Measurements from ENCODE around the gene LNX1. TPM values are rescaled to one million over a fixed set of nuclear protein-coding genes. Genes with fewer than 3 reads are reported as not detected.

Gene LNX1
- total RNA-seq, 1 donor from 2014 or later, result 0.34 TPM

- Histone ChIP-seq H3K4me2 (no peak overlapping the region), H3K4me3 (no peak overlapping the region), H3K79me2 (ENCODE audit: low read depth) (peaks cover 7% of the 10 kb centered on the region), H3F3A (ENCODE audit: low read depth) (no peaks in the 10 kb centered on the region), H3K9ac (no peak overlapping the region), H4K20me1 (ENCODE audit: low read depth) (no peaks in the 10 kb centered on the region), H3K9me3 (ENCODE audit: low read depth) (no peaks in the 10 kb centered on the region), H3K4me1 (no peaks in the 10 kb centered on the region), H3K27me3 (no peaks in the 10 kb centered on the region), H3K36me3 (peaks cover 30% of the 10 kb centered on the region), H2AFZ (replicated peaks) (no peak overlapping the region), H3K27ac (no peak overlapping the region)
- TF ChIP-seq EZH2 (IDR thresholded peaks at IDR 0.05) (no peak), EZH2phosphoT487 (IDR thresholded peaks at IDR 0.05) (no peak)
- TF ChIP-seq, protein P1, sequence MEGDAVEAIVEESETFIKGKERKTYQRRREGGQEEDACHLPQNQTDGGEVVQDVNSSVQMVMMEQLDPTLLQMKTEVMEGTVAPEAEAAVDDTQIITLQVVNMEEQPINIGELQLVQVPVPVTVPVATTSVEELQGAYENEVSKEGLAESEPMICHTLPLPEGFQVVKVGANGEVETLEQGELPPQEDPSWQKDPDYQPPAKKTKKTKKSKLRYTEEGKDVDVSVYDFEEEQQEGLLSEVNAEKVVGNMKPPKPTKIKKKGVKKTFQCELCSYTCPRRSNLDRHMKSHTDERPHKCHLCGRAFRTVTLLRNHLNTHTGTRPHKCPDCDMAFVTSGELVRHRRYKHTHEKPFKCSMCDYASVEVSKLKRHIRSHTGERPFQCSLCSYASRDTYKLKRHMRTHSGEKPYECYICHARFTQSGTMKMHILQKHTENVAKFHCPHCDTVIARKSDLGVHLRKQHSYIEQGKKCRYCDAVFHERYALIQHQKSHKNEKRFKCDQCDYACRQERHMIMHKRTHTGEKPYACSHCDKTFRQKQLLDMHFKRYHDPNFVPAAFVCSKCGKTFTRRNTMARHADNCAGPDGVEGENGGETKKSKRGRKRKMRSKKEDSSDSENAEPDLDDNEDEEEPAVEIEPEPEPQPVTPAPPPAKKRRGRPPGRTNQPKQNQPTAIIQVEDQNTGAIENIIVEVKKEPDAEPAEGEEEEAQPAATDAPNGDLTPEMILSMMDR (IDR thresholded peaks at IDR 0.05), result no peak
- Mint-ChIP-seq H3K4me3 (no peak overlapping the region), H3K27me3 (ENCODE audit: insufficient read depth, low read depth) (no peaks in the 10 kb centered on the region), H3K27ac (no peak overlapping the region), H3K4me1 (no peaks in the 10 kb centered on the region), H3K36me3 (peaks cover 9% of the 10 kb centered on the region), H3K9me3 (no peaks in the 10 kb centered on the region)
- no peak for DNase-seq (ENCODE audit: low spot score)
These were observed 167.0 kb downstream of the LNX1 start for GRCh38 chr4:53424280-53424679.

- H3K36me3 ChIP-seq, result peaks cover 14% of the 10 kb centered on the region
- Mint-ChIP-seq H3K4me3 (no peak overlapping the region), H3K9me3 (no peaks in the 10 kb centered on the region), H3K27me3 (ENCODE audit: insufficient read depth, low read depth) (no peaks in the 10 kb centered on the region), H3K4me1 (no peaks in the 10 kb centered on the region), H3K36me3 (peaks cover 6% of the 10 kb centered on the region), H3K27ac (no peak overlapping the region)
- H3K4me2 ChIP-seq, result no peak overlapping the region
- H3K4me3 ChIP-seq, result no peak overlapping the region
- H3K27me3 ChIP-seq, result no peaks in the 10 kb centered on the region
- H3K79me2 ChIP-seq (ENCODE audit: low read depth), result peaks cover 7% of the 10 kb centered on the region
- no peak overlapping the region for H2AFZ ChIP-seq (replicated peaks)
- H3K9me3 ChIP-seq (ENCODE audit: low read depth), result no peaks in the 10 kb centered on the region
- no peaks in the 10 kb centered on the region for H3F3A ChIP-seq (ENCODE audit: low read depth)
- no peak overlapping the region for H3K27ac ChIP-seq
- no peak for TF ChIP-seq EZH2phosphoT487 (IDR thresholded peaks at IDR 0.05)
- TF ChIP-seq, protein P1 (IDR thresholded peaks at IDR 0.05), result no peak
- no peak for TF ChIP-seq EZH2 (IDR thresholded peaks at IDR 0.05)
- H3K9ac ChIP-seq, result no peak overlapping the region
- no peaks in the 10 kb centered on the region for H3K4me1 ChIP-seq
- no peak for DNase-seq (ENCODE audit: low spot score)
- H4K20me1 ChIP-seq (ENCODE audit: low read depth), result no peaks in the 10 kb centered on the region
These were observed 168.9 kb downstream of the LNX1 start for GRCh38 chr4:53422367-53422766.

- H3K9me3 Mint-ChIP-seq, result no peaks in the 10 kb centered on the region
- Histone ChIP-seq H3K36me3 (peaks cover 9% of the 10 kb centered on the region), H3K27ac (no peak overlapping the region), H4K20me1 (ENCODE audit: low read depth) (no peaks in the 10 kb centered on the region), H3K79me2 (ENCODE audit: low read depth) (peaks cover 7% of the 10 kb centered on the region), H3K4me1 (no peaks in the 10 kb centered on the region), H3K9ac (no peak overlapping the region), H3K4me3 (no peak overlapping the region), H3K9me3 (ENCODE audit: low read depth) (no peaks in the 10 kb centered on the region), H3F3A (ENCODE audit: low read depth) (no peaks in the 10 kb centered on the region), H3K4me2 (no peak overlapping the region), H3K27me3 (no peaks in the 10 kb centered on the region), H2AFZ (replicated peaks) (no peak overlapping the region)
- peaks cover 6% of the 10 kb centered on the region for H3K36me3 Mint-ChIP-seq
- H3K4me1 Mint-ChIP-seq, result no peaks in the 10 kb centered on the region
- H3K27me3 Mint-ChIP-seq (ENCODE audit: insufficient read depth, low read depth), result no peaks in the 10 kb centered on the region
- TF ChIP-seq EZH2phosphoT487 (IDR thresholded peaks at IDR 0.05) (no peak), EZH2 (IDR thresholded peaks at IDR 0.05) (no peak)
- TF ChIP-seq, protein P1 (IDR thresholded peaks at IDR 0.05), result no peak
- no peak for DNase-seq (ENCODE audit: low spot score)
- H3K27ac Mint-ChIP-seq, result no peak overlapping the region
- no peak overlapping the region for H3K4me3 Mint-ChIP-seq
These were observed 169.5 kb downstream of the LNX1 start for GRCh38 chr4:53421791-53422190.

All from neural progenitor cell (in vitro differentiated cells).